ENCODE data around the gene KDM5C.
"Not testable (repeated sequence)": the region's sequence is repeated elsewhere in the genome, so short reads cannot be mapped to it uniquely, and the experiment has no call there.

KDM5C gene

DNA sequence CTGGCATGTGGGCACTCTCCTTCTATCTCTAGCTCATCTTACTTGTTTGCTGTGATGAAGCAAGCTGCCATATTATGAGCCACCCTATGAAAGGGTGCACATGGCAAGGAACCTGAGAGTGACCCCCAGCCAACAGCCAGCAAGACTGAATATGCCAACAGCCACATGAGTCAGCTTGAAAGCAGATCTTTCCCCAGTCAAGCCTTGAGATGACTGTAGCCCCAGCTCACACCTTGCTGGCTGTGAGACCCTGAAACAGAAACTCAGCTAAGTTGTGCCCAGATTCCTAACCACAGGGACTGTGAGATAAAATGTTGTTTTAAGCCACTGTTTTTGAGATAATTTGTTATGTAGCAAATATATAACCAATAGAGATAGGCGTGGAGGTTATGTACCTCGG is 36.2 kb downstream of the KDM5C start:
- no peak for DNase-seq

DNA sequence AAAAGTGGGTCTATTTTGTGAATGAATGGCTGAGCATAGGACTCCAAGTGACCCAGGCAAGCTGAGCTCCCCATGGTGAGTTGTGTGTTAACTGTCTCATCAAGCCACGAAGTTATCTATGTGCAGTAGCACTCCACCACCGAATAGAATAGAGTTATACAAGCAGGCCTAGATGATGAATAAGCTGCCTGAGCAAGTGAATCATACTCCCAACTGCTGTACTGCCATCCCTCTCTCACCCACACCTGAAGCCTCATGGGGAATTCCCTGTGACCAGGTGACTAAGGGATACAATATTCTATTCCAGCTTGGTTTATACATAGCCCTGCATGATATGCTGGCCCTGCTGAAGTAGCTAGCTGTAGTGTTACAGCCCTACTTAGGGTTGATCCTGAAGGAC is 38.7 kb downstream of the KDM5C start:
- DNase-seq: no peak

DNA sequence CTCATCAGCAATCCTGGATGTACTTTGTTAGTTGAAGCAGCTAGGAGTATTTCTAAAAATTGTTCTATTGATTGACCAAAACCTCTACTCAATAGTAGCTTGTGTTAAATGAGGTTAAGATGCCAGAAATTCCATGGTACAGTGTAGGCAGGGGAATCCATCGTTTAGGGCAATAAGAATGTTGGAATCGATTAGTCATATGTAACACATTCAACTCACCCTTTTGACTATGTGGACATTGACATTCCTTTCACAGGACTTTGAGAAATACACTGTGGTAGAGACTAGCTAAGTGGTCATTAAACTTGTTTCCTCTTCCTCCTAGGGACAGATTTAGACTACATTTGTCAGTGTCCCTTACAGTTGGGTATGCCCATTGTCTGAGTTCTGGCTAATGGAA is 40.2 kb downstream of the KDM5C start:
- no peak for DNase-seq

DNA sequence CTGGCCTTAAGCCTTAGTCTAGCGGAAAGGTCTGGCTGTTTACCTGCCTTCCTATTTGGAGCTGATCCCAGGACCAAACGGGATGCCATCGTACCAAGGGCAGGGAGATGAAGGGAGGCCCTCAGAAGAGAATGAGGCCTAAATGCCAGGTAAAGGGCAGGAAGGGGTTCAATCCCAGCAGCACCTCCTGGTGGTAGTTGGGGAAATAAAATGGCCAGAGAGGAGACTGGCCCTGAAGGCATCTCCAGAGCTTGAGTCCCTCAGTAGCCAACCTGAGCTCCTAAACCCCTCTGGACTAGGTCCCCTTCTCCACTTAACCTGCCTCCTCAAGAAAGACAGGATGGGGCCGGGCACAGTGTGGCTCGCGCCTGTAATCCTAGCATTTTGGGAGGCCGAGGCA is 53.7 kb downstream of the KDM5C start:
- DNase-seq: no peak

DNA sequence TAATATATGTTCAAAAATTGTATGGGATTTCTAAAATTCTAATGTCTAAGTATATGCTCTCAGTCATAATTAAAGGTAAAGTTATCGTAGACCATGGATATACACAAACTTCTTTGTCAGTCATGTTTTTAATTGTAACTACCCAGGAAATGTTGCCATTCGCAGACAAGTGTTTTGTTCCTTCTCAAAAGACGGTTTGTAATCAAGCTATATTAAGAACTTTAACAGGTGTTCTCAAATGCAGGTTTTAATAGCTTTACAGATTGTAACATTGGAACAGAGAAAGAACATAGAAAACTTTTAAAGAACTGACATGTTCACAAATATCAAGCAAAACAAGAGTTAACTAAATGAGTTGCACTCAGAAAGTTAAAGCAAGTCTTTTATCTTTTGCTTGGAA is 58.9 kb downstream of the KDM5C start:
- DNase-seq: no peak

DNA sequence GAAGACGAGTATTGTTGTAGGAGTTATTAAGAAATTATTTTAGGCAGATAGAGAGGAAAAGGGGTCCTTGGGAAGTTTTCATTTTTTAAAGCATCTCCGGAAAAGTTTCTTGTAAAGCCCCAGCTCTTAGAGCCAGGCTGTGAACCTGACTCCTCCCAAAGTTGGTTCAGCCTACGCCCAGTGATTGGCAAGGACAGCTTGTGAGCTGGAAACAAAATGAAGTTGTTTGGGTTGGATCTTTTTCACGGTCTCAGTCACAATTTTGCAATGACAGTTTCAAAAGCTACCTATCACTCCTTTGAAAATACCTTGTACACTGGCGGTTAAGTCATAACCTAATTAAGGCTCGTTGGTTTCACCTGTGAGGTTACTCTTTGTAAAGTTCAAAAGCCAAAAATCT is 60.4 kb downstream of the KDM5C start:
- DNase-seq: not testable (repeated sequence)

DNA sequence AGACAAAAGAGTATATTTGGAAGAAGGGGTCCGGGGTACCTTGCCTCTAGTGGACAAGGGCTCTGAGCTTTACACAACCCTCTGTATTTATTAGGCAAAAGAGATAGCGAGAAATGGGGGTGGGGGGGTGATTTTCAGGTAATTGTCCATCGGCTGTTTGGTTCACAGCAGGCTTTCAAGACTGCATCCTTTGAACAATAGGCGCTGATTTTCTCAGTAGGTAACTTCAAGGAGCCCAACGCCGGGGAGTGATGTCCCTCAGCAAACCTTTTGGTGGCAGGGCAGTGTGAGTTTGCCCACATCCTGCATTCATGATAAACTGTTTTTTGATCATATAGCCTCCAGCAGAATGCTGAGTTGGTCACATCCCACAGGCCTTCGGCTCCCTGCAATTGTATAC is 61.6 kb downstream of the KDM5C start:
- no peak for DNase-seq

DNA sequence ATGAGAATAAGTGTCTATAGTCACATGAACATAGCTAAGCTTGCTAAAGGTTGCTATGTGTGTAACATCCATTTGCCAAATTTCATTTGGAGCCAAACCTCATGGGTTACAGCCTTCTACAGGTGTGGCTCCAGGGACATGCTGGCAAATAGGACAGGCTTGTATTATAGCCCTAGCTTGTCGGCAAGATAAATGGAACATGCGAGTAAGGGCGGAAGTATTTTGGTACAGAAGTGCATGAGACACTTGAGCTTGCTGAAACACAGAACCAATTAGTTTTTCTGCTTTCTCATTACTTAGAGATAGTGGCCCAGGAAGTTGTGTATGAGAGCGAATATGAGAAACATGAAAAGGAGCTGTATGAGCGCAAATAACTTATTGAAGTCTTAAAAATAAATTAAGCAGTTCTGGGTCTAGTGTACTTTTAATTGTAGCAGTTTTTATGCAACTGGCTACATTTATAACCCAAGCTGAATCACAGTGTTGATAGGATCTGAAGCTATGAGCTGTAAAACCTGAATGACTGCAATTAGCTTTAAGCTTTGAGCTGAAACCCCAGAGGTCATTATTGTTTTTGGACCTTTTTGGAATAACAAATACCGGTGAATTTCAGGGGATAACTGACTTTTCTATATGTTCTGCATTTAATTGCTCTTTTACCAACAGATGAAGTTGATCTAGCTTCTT is 64.6 kb downstream of the KDM5C start:
- no peak for DNase-seq

DNA sequence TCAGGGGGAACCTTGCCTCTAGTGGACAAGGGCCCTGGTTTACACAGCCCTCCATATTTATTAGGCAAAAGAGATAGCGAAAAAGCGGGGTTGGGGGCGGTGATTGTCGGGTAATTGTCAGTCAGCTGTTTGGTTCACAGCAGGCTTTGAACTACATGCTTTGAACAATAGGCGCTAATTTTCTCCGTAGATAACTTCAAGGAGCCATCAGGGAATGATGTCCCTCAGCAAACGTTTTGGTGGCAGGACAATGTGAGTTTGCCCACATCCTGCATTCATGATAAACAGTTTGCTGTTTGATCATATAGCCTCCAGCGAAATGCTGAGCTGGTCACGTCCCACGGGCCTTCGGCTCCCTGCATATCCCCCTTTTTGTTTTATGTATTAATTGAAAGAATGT is 65.8 kb downstream of the KDM5C start:
- no peak for DNase-seq

DNA sequence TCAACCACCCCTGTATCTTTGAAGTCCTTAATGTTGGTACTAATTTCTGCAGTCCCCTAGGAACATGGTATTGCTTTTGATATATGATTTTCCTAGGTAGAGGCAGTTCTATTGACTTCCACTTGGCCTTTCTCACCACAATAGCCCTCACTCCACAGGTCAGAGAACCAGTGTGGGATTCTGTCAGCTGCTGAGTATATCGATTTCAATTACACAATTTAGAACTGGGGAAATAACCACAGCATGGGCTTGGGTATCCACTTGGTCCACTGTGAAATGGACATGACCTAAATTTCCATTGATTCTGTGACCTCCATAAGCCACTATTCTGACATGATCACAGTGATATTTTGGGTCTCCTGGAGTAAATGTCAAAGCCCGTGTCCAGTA is 68.8 kb downstream of the KDM5C start:
- no peak for DNase-seq

DNA sequence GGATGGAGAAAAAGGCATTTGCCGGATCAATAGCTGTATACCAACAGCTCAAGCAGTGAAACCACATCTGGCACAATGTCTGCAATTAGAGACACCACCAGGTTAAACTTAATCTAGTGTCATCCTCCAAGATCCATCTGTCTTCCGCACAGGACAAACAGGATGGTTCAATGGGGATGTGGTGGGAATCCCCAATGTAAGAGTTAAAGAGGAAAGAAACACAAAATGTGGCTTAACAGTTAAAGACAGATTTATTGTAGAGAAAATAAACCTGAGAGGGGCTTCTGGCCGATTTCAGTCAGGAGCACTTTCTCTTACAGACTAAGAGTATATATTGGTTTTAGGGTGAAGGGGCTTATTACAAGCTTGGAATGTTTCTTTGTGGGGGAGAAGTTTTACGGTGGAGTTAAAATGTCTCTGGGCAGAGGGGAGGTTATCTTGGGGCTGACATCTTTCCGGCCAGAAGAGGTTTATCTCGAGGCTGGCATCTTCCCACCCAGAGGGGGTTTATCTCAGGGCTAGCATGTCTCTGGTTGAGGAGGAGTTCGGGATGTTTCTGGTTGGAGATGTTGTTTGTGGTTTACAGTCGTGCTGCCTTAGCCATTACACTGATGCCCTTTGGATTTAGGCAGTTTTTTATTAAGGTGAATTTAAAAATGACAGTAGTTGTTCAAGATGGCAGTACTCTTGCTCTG is 69.3 kb downstream of the KDM5C start:
- no peak for DNase-seq

DNA sequence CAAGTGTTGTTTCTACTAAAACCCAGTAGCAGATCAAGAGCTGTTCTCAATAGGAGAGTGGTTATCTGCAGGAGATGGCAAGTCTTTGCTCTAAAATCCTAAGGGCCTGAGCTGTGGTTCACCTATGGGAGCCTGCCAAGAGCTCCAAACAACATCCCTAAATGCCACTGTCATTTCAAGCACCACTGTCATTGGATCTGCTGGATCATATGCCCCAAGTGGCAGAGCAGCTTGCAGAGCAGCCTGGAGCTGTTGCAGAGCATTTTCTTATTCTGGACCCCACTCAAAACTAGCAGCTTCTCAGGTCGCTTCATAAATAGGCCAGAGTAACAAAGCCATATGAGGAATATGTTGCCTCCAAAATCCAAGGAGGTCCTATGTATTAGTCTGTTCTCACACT is 71.4 kb downstream of the KDM5C start:
- DNase-seq: no peak
